Fibroblast of skin of left biceps (primary cell): Measurements from ENCODE around the gene RCAN1.

ENCODE experiments used
- DNase-seq, 2 experiments: peaks; one replicate each; pipeline ENCODE4 v3.0.0-alpha.2; 2013; ENCODE audit warnings: low read depth in 2 of 2

The RCAN1 gene

DNA sequence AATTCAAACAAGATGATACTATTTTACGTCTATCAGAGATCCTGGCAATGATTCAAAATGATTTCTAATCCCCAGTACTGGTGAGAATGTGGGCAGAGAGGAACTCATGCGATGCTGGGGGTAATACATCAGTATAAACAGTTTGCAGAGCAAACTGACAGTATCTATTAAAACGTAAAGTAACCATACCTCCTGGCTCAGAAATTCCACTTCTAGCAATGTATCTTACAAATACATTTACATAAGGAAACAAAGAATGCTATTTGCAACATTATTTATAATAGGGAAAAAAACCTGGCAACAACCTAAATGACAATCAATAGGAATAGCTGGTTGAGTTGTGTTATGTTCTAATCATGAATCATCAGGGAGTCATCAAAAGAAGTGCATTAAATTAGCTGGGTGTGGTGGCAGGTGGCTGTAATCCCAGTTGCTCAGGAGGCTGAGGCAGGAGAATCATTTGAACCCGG, 15.9 kb downstream of the RCAN1 start:
- peak in 1 of 2 experiments; percentile 33 for DNase-seq

DNA sequence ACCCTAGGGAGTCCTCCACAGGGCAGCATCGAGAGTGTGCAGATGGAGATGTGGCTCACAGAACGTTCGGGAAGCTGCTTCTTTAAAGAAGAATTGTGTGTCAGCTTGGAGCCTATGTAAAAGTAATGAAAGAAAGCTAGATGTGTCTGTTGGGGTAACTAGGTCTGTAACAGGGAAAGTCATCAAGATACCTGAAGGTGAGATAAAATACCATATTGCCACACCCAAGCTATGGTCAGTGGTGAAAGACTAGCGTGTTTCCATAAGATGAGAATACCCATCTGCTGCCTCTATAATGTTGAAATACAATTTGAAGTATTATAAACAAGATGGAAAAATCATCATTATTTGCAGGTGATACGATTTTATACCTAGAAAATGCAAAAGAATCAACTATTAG, 17.5 kb downstream of the RCAN1 start:
- no peak for DNase-seq

DNA sequence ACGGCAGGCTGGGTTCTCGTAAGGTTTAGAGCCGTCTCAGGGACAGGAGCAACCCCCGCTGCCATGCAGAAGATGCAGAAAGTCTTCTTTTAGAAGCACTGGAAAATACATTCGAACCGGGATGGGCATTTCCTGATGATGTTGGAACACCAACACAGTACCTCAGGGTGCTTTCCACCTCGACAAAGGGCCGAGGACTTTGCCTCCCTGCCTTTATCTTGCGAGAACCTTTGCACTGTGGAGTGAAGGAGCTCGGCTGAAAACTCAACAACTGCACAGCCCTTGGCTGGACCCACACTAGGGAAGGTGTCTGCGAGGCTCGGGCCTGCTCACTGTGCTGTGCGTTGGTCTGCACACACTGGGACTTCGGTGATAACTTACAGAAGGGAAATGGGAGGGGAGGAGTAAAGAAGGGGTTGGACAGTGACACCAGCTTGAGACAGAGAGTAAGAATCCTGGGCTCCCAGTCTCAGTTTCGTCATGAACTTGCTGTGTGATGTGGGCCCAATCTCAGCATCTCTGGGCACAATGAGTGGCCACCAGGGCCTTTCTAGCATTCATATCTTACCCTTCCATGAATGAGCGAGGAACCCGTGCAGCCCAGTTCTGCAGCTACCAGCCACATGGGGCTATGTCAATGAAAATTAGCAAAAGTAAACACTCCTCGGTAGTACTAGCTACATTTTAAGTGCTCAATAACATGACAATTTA, 18.2 kb downstream of the RCAN1 start:
- no peak for DNase-seq

DNA sequence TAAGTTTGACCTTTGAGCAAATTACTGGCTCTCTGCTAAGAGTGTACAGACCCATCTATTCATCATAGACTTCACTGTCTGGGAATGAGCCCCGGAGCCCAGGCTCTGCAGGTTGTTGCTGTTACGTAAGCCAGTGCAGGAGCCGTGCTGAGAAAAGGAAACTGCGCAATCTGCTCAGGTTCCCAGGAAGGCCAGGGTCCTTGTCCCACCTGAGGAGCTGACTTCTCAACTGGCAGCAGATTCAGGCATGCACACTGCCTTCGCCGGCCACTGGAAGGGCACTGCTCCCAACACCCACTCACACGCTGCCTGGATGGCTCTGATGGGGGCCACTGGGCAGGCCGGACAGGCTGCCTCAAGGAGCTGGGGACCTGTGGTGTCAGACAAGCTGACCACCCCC, 19.5 kb downstream of the RCAN1 start:
- DNase-seq: no peak

DNA sequence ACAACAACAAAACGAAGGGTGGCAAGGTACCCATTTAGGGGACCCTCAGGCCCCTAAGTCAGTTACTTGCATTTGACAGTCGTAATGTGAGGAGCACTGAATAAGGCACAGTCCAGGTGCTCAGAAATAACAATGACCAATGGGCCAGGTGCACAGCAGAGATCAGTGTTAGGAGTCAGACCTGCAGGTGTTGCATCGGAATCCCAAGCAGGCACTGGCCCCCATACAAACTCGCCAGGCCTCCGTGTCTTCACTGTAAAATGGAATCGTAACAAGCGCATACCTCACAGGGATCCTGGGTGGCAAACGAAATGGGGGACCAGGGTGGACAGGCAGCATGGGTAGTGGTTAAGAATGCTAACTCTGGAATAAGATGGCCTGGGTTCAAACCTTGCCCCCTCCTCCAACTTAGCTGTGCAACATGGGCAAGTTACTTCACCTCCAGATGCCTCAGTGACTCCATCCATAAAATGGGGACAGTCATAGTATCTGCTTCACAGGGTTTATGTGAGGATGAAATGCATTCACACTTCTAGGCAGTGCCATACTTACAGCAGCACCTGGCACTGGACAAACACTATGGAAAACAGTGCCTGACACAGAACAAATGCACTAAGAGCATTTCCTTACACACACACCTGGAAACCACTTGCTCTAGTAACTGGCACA, 20.2 kb downstream of the RCAN1 start:
- no peak for DNase-seq

DNA sequence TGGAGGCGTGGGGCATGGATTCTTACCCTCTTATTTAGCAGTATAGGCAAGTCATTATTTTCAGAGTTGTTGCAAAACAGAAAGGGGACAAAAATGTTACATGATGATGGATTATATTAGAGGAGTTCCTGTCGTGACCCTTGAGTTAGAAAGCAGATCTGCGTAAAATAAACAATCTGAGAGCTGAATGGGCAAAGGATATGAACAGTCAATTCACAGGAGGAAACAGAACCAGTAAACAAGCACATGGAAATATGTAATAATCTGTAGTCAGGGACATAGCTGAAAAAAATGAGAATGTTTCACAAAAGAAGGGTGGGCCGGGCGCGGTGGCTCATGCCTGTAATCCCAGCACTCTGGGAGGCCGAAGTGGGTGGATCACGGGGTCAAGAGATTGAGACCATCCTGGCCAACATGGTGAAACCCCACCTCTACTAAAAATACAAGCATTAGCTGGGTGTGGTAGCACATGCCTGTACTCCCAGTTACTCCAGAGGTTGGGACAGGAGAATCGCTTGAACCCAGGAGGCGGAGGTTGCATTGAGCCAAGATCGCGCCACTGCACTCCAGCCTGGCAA, 20.9 kb downstream of the RCAN1 start:
- DNase-seq: no peak

DNA sequence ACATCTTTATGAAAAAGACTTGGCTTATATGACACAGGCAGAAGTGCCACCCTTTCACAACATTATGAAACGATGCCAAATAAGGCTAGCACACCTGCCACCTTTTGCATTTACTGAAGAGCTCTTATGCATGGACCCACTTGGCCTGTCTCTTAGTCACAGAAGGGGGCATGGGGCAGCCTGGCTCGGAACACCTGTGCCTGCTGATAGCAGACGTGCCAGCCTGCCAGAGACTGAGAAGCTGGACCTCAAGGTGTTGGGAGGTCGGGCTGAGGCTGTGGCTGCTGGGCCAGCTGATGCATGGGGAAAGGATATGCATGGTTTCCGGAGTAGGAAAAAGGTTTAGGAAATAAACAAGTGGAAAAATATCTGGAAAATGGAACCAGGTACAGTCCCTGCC, 21.5 kb downstream of the RCAN1 start:
- DNase-seq: no peak

DNA sequence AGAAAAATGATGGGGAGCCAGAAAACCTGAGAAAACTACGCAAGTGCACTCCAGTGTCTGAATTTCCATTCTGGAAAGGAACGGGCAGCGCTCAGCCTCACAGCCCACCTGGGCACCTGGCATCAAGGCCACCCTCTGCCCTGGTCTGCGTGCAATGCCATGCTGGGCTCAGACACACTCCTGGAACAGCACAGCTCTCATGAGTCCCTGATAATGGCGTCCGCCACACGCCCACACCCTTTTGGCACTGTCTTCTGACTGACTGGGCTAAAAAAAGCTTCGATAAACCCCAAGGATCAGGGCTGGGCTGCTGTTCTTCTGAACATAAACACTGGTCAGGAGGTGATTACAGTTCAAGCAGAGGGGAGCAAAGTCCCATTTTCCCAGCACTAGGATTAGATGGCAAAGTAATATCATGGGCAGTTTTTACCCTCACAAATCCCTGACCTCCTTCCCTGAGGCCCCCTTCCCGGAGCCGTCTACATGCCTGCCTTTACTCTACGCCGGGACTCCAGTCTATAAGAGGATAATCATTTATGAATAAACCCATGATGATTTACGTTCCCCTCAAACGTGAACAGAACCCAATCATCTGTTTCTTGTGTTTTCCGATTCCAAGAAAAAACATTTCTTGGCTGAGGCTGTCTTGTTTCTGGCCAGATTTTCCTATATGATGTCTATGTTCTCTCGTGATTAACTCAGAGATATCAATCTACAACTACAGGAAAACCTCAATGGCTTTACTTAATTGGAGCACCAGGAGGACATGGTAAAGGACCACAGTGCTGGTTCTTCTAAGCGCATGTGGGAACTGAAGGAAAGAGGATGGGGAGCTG, 22.6 kb downstream of the RCAN1 start:
- no peak for DNase-seq

DNA sequence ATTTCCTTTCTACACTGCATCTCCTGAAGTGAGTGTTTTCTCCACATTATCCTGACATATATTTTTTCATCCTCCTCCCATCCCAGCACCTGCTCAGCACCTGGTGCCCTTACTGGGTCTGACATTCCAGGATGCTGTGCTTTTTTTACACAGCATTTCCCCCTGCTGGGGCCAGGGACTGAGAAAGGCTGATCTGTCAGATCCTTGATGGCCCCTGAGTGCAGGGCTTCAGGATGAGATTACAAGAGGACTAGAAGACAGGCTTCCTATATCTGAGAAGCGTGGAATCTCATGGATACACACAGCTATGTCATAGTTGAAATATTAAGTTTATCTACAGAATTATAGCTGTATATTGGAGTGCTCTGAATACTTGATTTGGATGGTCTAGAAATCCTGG, 24.4 kb downstream of the RCAN1 start:
- no peak for DNase-seq

DNA sequence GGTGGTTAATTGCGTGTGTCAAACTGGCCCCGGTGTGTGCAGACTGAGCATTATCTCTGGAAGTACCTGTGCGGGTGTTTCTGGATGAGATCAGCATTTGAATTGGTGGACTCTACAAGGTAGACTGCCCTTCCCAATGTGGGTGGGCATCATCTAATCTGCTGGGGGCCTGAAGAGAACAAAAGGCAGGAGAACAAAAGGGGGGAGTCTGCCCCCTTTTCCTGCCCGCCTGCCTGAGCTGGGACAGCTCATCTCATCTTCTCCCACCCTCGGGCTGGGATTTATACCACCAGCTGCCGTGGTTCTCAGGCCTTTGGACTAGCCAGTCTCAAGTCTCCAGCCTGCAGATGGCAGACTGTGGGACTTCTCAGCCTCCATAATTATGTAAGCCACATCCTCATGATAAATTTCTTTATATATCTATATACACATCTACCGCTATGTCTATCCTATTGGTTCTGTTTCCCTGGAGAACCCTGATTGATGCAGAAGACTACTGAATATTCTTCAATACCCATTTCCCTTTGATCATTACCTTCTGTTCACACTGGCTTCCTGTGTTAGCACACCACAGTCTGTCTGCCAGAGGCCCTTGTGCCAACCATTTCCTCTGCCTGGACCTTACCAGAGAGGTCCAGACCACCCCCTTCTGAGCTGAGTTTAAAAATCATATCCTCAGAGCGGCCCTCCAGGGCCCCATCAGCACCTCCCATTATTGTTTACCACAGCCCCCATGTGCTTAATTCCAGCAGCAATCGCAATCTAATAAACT, 25.2 kb downstream of the RCAN1 start:
- no peak for DNase-seq

DNA sequence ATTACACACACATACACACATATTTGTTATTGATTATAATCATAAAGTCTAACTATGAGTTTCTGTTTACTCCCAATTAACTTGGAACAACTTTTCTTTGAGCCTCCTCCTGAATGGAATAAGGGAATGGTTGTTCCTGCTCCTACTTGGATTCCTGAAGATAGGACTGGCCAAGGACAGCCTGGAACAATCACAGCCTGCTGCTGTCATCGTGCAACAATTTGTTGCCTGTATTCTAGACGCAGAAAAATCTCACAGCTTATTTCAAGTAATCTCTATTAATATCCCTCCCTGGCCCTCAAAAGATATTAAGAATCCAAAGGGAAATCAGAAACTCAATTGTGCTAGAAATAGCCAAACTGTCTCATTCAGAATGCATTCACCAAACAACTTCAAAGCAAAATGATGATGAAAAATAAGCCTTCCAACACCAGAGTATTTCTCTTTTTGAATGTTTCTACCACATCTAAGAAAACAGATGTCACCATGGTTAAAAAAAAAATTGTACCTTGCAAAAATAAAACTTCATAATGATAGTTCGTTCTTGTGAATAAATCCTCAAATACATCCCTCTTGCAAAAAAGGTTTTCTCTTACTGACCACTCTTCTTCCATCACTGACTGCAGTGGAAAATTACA, 30.9 kb downstream of the RCAN1 start:
- DNase-seq: no peak

DNA sequence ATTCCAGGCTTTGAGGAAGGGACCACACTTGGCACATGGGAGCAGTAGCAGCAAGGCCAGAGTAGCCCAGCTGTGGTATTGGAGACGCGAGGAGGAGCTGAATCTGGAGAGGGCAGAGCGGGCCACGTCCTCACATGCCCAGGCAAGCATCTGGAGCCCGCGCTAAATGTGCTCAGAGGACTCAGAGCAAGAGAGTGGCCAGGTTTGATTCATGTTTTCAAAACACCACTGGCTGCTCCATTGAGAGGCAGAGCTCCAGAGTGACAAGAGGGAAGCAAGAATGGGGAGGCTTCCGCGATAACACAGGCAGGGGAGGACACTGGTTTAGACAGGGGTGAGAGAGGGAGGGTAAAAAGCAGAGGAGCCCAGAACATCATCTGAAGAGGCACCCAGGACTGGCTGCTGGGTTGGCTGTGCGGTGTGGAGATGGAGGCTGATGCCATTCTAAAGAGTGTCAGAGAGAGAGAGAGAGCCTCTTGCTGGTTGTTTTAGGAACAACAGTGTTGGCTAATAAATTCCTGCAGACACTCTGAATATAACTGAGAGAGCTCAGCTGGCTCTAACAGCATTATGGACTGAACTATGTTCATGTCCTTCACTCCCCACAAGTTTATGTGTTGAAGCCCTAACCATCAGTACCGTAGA, 32.3 kb downstream of the RCAN1 start:
- DNase-seq: no peak

DNA sequence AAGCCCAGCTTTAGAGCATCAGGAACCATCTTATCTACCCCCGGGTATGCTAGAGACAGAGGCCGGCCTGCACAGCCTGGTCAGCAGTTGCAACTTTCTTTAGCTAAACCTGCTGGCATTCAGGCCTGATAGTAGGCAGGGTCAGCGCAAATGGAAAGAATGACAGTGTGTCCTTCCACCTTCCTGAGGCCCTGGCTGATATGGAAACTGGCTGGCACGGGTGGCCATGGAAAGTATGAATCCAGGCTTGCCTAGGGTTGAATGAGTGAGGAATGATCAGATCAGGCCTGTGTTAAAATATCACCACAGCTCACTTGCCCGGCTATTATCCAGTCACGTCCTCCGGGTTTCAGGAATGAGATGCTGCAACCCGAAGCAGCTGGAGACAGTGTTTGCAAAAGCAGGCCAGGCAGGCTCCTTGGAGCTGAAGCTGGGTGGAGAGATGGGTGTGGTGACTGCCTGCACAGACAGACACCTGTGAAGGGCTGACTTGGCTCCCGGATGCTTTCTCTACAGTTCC, 34.7 kb downstream of the RCAN1 start:
- no peak for DNase-seq

DNA sequence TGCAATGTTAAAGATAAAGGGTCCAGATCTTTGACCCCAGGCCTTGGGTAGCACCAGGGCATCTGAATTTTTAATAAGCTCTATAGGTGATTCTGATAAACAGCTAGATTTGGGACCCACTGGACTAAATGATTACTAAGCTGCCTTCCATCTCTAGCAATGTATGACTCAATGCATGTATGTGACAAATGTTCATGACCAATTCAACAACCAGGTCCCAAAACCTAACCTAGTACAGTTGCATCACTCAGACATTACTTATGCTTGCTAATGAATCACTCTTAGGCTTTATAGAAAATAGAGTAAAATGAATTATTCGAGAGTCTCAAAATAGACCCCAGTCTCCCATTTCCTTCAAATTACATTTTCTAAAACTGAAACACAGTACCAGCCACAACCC, 35.5 kb downstream of the RCAN1 start:
- no peak for DNase-seq

DNA sequence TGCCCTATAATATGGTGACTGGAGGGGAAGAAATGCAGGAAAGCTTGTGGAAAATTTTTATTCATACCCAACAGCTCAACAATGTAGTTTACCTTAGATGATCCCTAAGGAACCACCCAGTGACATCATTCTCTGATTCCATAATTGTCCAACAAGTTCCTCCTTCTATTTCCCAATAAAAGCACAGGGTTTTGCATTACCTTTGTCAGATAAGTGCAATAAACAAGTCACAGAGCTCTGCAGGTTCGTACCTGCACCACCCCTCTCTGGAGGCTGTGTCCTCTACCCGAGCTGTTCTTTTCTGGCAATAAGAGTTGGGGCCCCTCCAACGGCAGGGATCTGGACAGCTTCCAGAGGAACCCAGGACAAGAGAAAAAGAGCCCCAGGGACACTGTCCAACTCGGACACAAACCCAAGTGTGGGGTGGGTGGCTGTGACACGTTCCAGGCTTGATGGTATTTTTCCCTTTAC, 38.8 kb downstream of the RCAN1 start:
- no peak for DNase-seq

DNA sequence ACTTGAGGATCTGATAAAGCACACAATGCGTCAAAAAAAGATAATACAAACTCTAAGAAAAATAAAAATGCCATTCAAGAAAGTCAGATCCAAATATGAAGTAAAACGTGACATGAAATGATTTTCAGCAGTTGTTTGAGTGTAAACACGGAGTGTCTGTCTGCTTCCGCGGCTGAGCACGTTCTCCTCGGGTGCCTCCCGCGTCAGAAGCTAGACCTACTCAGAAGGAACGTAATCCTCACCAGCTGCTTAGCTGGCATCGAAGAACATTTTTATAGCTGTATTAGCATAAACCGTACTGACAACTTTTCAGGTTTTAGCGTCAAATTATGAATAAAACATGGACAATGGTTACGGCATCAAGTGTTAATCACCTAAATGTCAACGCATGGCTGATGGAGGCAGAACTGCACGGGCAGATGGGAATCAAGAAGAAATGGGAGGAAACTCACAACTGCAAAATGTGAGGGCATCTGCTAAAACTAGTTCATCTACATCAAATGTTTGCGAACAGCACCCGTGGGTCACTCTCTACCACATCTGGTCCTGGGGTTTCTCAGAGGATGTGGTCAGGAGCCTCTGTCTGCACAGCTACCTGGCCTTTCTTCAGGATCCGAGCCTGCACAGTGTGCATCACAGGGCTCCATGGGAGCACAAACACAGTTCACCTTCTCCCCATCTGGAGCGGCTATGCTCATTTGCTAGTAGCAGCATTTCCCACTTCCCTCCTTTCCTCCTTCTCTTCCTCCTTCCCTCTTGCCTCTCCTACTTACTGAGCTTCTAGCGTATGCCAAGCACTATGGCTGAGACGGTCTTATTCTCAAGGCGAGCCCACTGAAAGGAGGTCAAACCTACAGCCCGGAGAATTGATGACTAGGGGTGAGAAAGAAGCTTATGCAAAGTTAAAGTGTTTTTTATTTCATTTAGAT, 40.0 kb downstream of the RCAN1 start:
- no peak for DNase-seq

DNA sequence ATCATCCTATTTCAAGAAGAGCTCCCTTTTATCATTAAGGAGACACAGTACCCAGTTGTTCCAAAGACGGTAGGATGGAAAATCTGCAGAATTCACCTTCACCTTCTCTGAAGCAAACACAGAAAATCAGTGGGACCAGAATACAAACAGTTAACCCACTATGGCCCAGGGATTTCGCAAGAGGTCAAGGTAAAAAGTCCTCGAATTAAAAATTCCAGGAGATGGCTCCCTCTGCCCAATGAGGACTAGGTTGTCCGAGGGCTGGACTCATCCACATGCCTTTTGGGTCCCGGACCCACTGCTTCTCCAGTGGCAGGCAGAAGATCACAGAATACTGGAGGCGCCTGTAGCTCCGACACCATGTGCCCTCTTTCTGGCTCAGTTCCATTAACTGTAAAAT, 42.9 kb downstream of the RCAN1 start:
- DNase-seq: no peak

DNA sequence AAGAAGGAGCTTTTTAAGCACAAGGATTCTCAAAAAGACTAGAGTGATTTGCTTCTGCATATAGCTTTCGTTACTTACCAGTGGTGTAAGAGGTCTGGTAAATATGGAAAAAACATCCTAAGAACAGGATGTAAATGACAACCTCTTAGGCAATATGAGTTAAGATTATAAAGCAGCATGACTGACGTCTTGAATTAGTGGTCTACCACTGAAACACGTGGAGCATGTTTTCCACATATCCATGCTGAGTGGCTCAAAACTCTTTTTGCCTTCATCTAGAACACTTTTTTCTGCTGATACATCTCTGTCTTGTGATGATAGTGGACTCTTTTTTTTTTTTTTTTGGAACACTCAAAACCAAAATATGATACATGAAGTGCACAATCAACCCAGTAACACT, 44.6 kb downstream of the RCAN1 start:
- no peak for DNase-seq

DNA sequence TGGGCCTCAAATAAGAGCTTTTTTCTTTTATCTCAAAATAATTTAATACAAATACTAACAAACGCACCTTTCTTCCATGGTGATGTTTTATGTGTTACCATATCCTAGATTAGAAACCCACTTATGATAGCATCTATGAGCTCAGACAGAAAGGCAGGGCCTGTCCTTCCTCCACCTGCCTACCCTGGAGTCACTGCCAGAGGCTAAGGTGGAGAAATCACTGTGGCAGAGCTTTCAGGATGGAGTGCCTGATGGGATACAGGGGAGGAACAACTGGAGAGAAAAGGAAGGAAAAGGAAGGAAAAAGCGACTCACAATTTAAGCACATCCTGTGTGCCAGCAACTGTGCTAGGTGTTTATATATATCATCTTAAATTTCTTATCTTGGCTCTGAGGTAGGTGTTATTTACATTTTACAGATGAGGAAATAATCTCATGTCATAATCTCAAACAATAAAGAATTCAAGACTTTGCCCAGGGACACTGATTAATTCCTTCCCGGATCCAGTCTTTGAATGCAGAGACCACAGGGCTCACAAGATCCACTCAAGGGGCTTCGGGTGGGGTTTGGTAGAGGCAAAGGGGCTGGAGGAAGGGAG, 45.4 kb downstream of the RCAN1 start:
- no peak for DNase-seq
